HUES48 (cell line): ENCODE data around the gene OVOL3.

Experiments used
- H3K27ac ChIP-seq: one replicate; pipeline ENCODE4 v1.7.0; 2013; ENCODE audit warnings: low read depth, low read length, inconsistent platforms
- H3K27me3 ChIP-seq: 2 replicates; pipeline ENCODE4 v1.6.1; 2013; ENCODE audit warnings: mild to moderate bottlenecking, low read length; ENCODE audit not compliant: control insufficient read depth, insufficient read depth
- H3K36me3 ChIP-seq: 2 replicates; pipeline ENCODE4 v1.6.1; 2013; ENCODE audit warnings: low read length; ENCODE audit not compliant: control insufficient read depth, insufficient read depth
- H3K4me1 ChIP-seq: 2 replicates; pipeline ENCODE4 v1.6.1; 2013; ENCODE audit warnings: mild to moderate bottlenecking, low read length; ENCODE audit not compliant: control insufficient read depth, insufficient read depth
- H3K4me3 ChIP-seq: 2 replicates; pipeline ENCODE4 v1.5.1; 2013; ENCODE audit warnings: mild to moderate bottlenecking, low read depth, low read length
- H3K9ac ChIP-seq: 2 replicates; pipeline ENCODE4 v1.6.1; 2013; ENCODE audit warnings: mild to moderate bottlenecking, low read depth, low read length, moderate library complexity
- H3K9me3 ChIP-seq: 2 replicates; pipeline ENCODE4 v1.6.1; 2013; ENCODE audit warnings: low read length; ENCODE audit not compliant: control insufficient read depth, insufficient read depth

The OVOL3 gene

DNA sequence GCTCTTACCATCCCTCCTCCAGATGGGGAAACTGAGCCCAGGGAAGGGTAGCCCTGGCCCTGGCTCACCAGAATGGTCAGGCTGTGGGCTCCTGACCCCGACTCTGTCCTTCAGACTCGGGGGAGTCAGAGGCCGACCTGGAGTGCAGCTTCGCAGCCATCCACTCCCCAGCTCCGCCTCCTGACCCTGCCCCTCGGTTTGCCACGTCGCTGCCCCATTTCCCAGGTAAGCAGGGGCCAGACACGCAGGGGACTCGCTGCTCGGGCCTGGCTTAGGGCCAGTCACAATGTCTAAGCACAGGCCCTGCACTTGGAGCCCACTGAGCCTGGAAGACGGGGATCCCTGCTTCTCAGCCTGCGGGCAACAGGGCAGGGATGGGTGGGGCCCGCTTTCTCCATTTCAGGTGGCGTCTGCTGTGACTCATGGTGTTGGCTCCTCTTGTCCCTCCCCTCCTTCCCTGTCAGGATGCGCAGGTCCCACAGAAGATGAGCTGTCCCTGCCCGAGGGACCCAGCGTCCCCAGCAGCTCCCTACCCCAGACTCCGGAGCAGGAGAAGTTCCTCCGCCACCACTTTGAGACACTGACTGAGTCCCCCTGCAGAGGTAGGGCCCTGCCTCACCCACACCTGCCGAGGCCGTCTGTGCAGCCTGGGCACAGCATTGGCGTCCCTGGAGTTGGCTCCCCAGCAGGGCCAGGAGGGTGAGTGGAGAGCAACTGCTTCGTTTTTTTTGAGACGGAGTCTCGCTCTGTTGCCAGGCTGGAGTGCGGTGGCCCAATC is 9.2 kb upstream of the OVOL3 start:
- Histone ChIP-seq H3K36me3 (peaks cover 81% of the 10 kb centered on the region), H3K27ac (no peak overlapping the region), H3K9ac (no peak overlapping the region), H3K9me3 (no peaks in the 10 kb centered on the region), H3K4me3 (no peak overlapping the region), H3K27me3 (no peaks in the 10 kb centered on the region), H3K4me1 (no peaks in the 10 kb centered on the region)

DNA sequence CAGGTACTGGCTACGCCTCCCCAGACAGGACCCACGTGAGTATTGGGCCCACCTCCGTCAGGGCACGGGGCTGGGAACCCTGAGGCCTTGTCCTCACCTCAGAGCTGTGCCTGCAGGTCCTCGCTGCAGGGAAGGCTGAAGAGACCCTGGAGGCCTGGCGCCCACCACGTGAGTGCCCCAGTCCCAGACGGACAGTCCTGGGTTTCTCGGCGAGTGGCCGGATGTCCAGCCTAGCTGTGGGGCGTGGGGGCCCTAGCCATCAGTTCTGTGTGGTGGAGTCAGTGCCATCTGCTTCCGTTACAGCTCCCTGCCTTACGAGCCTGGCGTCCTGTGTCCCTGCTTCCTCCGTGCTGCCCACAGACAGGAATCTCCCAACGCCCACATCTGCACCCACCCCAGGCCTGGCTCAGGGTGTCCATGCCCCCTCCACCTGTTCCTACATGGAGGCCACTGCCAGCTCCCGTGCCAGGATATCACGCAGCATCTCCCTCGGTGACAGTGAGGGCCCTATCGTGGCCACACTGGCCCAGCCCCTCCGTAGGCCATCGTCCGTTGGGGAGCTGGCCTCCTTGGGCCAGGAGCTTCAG is 7.8 kb upstream of the OVOL3 start:
- H3K27ac ChIP-seq: no peak overlapping the region

DNA sequence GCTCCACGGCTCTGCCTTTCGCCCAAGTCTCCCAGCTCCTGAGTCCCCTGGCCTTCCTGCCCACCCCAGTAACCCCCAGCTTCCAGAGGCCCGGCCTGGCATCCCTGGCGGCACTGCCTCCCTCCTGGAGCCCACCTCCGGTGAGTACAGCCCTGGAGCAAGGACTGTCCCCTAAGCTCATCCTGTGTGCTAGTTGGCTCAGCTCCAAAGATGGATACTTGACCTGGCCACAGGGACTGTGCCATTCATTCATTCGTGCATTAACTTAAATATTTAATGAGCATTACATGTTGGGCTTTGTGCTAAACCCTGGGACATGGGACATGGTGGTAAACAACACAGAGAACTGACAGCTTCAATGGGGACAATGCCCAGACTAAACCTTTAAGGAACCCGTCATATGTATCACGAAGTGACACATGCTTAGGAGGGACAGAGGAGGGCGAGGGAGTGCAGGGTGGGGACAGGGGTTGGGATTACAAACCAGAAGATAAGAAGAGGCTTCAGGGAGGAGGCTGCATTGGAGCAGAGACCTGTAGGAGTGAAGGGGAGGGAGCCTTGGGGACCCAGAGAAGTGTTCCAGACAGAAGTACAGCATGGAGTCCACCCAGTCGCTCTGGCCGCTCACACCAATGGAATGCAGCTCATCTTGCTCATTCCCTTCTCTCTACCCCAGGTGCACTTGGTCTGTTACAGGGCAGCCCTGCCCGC is 6.9 kb upstream of the OVOL3 start:
- Histone ChIP-seq H3K27me3 (no peaks in the 10 kb centered on the region), H3K27ac (no peak overlapping the region), H3K36me3 (peaks cover 70% of the 10 kb centered on the region), H3K9ac (no peak overlapping the region), H3K4me1 (no peaks in the 10 kb centered on the region), H3K4me3 (no peak overlapping the region), H3K9me3 (no peaks in the 10 kb centered on the region)

More for the DNA sequence above, 7.8 kb upstream of the OVOL3 start:
- Histone ChIP-seq H3K4me1 (no peaks in the 10 kb centered on the region), H3K9ac (no peak overlapping the region), H3K36me3 (peaks cover 74% of the 10 kb centered on the region), H3K27me3 (no peaks in the 10 kb centered on the region), H3K4me3 (no peak overlapping the region), H3K9me3 (no peaks in the 10 kb centered on the region)

DNA sequence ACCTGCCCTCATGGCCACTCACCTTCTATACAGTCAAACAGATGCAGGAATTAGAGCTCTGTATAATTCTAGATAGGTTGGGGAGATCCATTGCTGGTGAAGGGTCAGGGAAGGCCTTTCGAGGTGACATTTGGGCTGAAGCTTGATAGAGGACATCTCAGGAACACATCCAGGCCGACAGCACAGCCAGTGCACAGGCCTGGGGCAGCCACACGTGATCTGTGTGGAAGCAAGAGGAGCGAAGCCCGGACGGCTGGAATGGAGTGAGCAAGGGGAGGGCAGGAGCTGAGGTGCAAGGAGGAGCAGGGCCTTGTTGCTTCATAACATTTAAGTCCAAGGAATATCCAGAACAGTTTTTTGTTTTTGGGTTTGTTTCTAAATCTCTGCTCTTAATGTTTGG is 4.5 kb upstream of the OVOL3 start:
- H3K27me3 ChIP-seq: no peaks in the 10 kb centered on the region
- H3K4me1 ChIP-seq: peaks cover 11% of the 10 kb centered on the region
- no peak overlapping the region for H3K27ac ChIP-seq
- no peaks in the 10 kb centered on the region for H3K9me3 ChIP-seq
- H3K4me3 ChIP-seq: no peak overlapping the region
- peaks cover 46% of the 10 kb centered on the region for H3K36me3 ChIP-seq
- H3K9ac ChIP-seq: no peak overlapping the region

DNA sequence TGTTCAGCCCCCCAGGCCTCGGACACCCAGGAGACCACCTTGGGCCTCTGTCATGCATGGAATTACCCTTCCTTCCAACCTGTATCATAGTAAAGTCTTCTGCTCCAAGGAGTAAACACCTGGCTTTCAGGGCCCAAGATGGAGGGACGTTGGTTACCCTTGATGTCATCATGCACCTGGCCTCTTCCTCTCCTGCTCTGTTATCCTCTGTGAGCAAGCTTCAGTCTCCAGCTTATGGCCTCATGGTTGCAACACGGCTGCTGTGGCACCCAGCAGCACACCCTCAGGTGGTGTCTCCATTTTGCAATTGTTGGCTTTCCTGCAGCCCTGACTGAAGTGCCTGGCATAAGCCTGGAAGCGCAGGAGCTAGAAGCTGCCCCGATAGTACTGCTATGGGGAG is 4.0 kb upstream of the OVOL3 start:
- peaks cover 41% of the 10 kb centered on the region for H3K36me3 ChIP-seq
- H3K4me3 ChIP-seq: no peak overlapping the region
- H3K27me3 ChIP-seq: no peaks in the 10 kb centered on the region
- H3K27ac ChIP-seq: no peak overlapping the region
- peaks cover 13% of the 10 kb centered on the region for H3K4me1 ChIP-seq
- H3K9me3 ChIP-seq: no peaks in the 10 kb centered on the region
- H3K9ac ChIP-seq: no peak overlapping the region

DNA sequence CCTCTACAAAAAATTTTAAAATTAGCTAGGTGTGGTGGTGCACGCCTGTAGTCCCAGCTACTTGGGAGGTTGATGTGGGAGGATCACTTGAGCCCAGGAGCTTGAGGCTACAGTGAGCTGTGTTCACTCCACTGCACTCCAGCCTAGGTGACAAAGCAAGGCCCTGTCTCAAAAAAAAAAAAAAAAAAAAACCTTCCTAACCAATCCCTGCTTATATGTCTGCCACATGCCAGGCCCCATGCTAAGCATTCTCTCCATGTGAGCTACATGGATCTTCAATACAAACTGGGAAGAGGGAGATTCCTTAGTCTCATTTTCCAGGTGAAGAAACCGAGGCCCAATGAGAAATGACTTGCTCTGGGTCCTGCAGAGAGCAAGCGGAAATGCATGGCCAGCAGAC is 2.3 kb upstream of the OVOL3 start:
- no peak overlapping the region for H3K9ac ChIP-seq
- peaks cover 39% of the 10 kb centered on the region for H3K36me3 ChIP-seq
- H3K27me3 ChIP-seq: no peaks in the 10 kb centered on the region
- no peaks in the 10 kb centered on the region for H3K9me3 ChIP-seq
- peaks cover 13% of the 10 kb centered on the region for H3K4me1 ChIP-seq
- no peak overlapping the region for H3K27ac ChIP-seq
- H3K4me3 ChIP-seq: no peak overlapping the region

DNA sequence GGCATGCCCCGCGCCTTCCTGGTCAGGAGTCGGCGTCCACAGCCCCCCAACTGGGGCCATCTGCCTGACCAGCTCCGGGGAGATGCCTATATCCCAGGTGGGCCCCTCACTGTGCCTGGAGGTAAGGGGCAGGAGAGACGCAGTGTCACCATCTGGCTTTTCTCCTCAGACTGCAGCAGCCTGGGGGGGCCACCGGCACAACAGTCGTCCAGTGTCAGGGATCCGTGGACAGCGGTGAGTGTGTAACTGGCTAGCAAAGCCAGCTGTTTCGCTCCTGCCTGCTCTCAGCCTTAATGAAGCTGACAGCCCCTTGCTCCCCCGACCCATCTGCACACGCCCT is 227 bp downstream of the OVOL3 start:
- no peak overlapping the region for H3K9ac ChIP-seq
- H3K27ac ChIP-seq: peak overlapping the region; percentile 64
- H3K4me3 ChIP-seq: no peak overlapping the region; the same call in 1 of the 2 replicates
- no peaks in the 10 kb centered on the region for H3K27me3 ChIP-seq
- H3K36me3 ChIP-seq: peaks cover 22% of the 10 kb centered on the region
- H3K4me1 ChIP-seq: peaks cover 13% of the 10 kb centered on the region
- no peaks in the 10 kb centered on the region for H3K9me3 ChIP-seq

DNA sequence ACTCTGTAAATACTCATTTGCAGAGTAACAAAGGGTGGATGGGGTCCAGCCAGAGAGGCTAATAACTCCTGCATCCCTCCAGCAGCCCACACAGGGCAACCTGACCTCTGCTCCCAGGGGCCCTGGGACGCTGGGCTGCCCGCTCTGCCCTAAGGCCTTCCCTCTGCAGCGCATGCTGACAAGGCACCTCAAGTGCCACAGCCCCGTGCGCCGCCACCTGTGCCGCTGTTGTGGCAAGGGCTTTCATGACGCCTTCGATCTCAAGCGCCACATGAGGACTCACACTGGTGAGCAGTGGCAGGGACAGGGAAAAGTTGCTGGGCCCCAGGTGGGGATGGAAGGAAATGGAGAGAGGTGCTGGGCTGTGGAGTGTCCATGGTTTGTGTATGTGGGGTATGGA is 1.7 kb downstream of the OVOL3 start:
- no peak overlapping the region for H3K9ac ChIP-seq
- H3K4me3 ChIP-seq: no peak overlapping the region
- peaks cover 13% of the 10 kb centered on the region for H3K4me1 ChIP-seq
- H3K36me3 ChIP-seq: peaks cover 27% of the 10 kb centered on the region
- H3K27me3 ChIP-seq: no peaks in the 10 kb centered on the region
- H3K27ac ChIP-seq: no peak overlapping the region
- no peaks in the 10 kb centered on the region for H3K9me3 ChIP-seq

DNA sequence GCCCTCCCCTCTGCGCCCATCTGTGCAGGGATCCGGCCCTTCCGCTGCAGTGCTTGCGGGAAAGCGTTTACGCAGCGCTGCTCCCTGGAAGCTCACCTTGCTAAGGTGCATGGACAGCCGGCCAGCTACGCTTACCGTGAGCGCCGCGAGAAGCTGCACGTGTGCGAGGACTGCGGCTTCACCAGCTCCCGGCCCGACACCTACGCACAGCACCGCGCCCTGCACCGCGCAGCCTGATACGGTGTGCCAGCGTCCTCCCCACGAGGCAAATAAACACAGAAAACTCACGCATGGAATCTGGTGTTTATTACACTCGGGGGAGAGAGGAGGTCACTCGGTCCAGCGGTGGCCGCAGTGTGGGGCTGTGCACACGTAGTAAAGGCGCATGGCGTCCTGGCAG is 2.5 kb downstream of the OVOL3 start:
- peaks cover 34% of the 10 kb centered on the region for H3K36me3 ChIP-seq
- no peaks in the 10 kb centered on the region for H3K27me3 ChIP-seq
- H3K27ac ChIP-seq: no peak overlapping the region
- peaks cover 13% of the 10 kb centered on the region for H3K4me1 ChIP-seq
- no peaks in the 10 kb centered on the region for H3K9me3 ChIP-seq
- peak overlapping the region; percentile 99 for H3K4me3 ChIP-seq
- H3K9ac ChIP-seq: 0 out of 2 replicates have a peak overlapping the region, but pooled peaks have one; percentile 85

DNA sequence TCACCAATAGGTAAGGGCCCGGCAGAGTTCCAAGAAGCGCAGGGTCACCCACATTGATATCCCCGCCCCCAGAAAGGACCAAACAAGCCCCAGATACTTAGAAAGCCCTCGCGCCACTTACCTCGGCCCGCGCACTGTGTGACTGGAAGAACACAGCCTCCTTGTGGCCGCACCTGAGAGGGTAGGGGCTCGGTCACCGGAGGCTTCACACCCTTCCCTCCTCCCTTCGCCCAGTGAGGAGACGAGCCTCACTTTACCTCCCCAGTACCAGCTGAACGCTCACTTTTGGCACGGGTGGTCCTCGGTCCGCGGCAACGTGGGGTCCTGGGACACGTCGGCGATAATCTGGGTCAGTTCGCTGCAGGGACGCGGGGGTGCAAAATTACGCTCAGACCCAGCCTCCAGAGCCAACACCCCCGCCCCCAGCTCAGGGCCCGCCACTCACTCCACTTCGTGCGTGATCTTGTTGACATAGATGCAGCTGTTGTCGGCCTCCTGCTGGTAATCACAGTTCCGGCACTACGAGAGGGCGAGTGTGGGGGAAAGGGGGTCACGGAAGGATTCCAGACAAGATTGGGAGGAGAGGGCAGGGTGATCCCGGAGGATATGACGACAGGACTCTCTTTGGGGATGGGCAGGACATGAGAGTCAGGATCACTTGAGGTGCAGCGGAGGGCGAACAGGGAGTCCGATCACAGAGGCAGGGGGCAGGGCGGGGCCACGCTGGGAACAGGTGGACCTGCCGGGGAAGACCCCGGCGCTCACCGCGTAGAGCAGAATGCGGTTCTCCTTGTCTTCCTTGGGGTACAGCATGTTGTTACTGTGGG is 3.2 kb downstream of the OVOL3 start:
- H3K4me1 ChIP-seq: peaks cover 13% of the 10 kb centered on the region
- H3K4me3 ChIP-seq: peak overlapping the region; percentile 99
- H3K27me3 ChIP-seq: no peaks in the 10 kb centered on the region
- peak overlapping the region; percentile 96 for H3K27ac ChIP-seq
- H3K9me3 ChIP-seq: no peaks in the 10 kb centered on the region
- H3K9ac ChIP-seq: peak overlapping the region; percentile 85
- H3K36me3 ChIP-seq: peaks cover 40% of the 10 kb centered on the region
